Stimulated activated naive CD4-positive, alpha-beta T cell (primary cell): Measurements from ENCODE around the gene GOLGA6C.
"Not testable (repeated sequence)": the region's sequence is repeated elsewhere in the genome, so short reads cannot be mapped to it uniquely, and the experiment has no call there.

Source experiments
- DNase-seq, 6 experiments: peaks; one replicate each; lab custom pipeline; 2025; lab: John Stamatoyannopoulos, UW

The GOLGA6C gene

GRCh38 chr15:75258034-75258433 lies at the start of gene GOLGA6C:
Gene GOLGA6C, plus strand, starts transcription at chr15:75258334. Its CDS starts 265 bp downstream, at chr15:75258599.
- not testable (repeated sequence) for DNase-seq

GRCh38 chr15:75208501-75209288 lies 49.4 kb upstream of the GOLGA6C start:
- DNase-seq = no peak

- no peak for DNase-seq
Observed at GRCh38 chr15:75209289-75209676, 48.9 kb upstream of the GOLGA6C start.

GRCh38 chr15:75210811-75211230 lies 47.3 kb upstream of the GOLGA6C start:
- no peak for DNase-seq

GRCh38 chr15:75211436-75212199 lies 46.5 kb upstream of the GOLGA6C start:
- no peak for DNase-seq

- DNase-seq = no peak
Observed at GRCh38 chr15:75212200-75212858, 45.8 kb upstream of the GOLGA6C start.

- no peak for DNase-seq
Observed at GRCh38 chr15:75213212-75213767, 44.8 kb upstream of the GOLGA6C start.

GRCh38 chr15:75213768-75214221 lies 44.3 kb upstream of the GOLGA6C start:
- no peak for DNase-seq

GRCh38 chr15:75214293-75215096 lies 43.6 kb upstream of the GOLGA6C start:
- no peak for DNase-seq

- DNase-seq = no peak
Observed at GRCh38 chr15:75215107-75216004, 42.8 kb upstream of the GOLGA6C start.

GRCh38 chr15:75217012-75217411 lies 41.1 kb upstream of the GOLGA6C start:
- DNase-seq = no peak

- not testable (repeated sequence) for DNase-seq
Observed at GRCh38 chr15:75217574-75217973, 40.6 kb upstream of the GOLGA6C start.

- not testable (repeated sequence) for DNase-seq
Observed at GRCh38 chr15:75219507-75219929, 38.6 kb upstream of the GOLGA6C start.

- DNase-seq = no peak
Observed at GRCh38 chr15:75223688-75224087, 34.4 kb upstream of the GOLGA6C start.

- no peak for DNase-seq
Observed at GRCh38 chr15:75224281-75224680, 33.9 kb upstream of the GOLGA6C start.

GRCh38 chr15:75225102-75225836 lies 32.9 kb upstream of the GOLGA6C start:
- not testable (repeated sequence) for DNase-seq

- DNase-seq = no peak
Observed at GRCh38 chr15:75225951-75226732, 32.0 kb upstream of the GOLGA6C start.

- not testable (repeated sequence) for DNase-seq
Observed at GRCh38 chr15:75227112-75227511, 31.0 kb upstream of the GOLGA6C start.
